Gastrocnemius medialis (tissue), 4 donors: ENCODE results near the gene PLCH1.

Source experiments
- CTCF ChIP-seq, 5 experiments: fragments of 450-650 bp in 3 of 5; fragments of 200-600 bp in 2 of 5; sonication (generic) in 2 of 5; IDR thresholded peaks in 4 of 5; conservative IDR thresholded peaks in 1 of 5; 1 replicate in 4 of 5; 2 replicates in 1 of 5; pipeline ENCODE4 v1.5.1; 2016 to 2019; ENCODE audit warnings: antibody characterized with exemption in 5 of 5, mild to moderate bottlenecking in 3 of 5, moderate library complexity in 3 of 5
- POLR2A ChIP-seq, 2 donors: fragments of 450-650 bp; IDR thresholded peaks; one replicate each; pipeline ENCODE4 v1.6.1; 2017; ENCODE audit warnings: antibody characterized with exemption in 2 of 2, mild to moderate bottlenecking in 2 of 2, moderate library complexity in 2 of 2

GRCh38 chr3:155386919-155387318 is 358.0 kb downstream of the PLCH1 start:
- TF ChIP-seq CTCF (IDR thresholded peaks at IDR 0.05 in 4 of 5, conservative IDR thresholded peaks at IDR 0.05 in 1 of 5) (no peak), POLR2A (IDR thresholded peaks at IDR 0.05) (no peak)
